Spleen (tissue), 11 donors: Measurements from ENCODE around the gene TMED9. TPM values are rescaled to one million over a fixed set of nuclear protein-coding genes. Genes with fewer than 3 reads are reported as not detected.
A peak's percentile ranks its signal among the peaks of the same experiment; 100 is the strongest.

Source experiments
- DNase-seq: peaks from one replicate; pipeline ENCODE4 v3.0.0-alpha.2; 2020
- H3K27ac ChIP-seq, 8 donors: fragments of 200-600 bp; sonication (generic) in 7 of 8; 1 replicate in 4 of 8; 2 replicates in 4 of 8; pipeline versions ENCODE4 v1.5.0 to v1.8.0; 2016 to 2021; ENCODE audit warnings: inconsistent platforms in 4 of 8, mild to moderate bottlenecking in 4 of 8, moderate library complexity in 1 of 8
- H3K27me3 ChIP-seq, 7 donors: fragments of 200-600 bp; sonication (generic) in 6 of 7; replicated peaks in 1 of 7; 1 replicate in 4 of 7; 2 replicates in 3 of 7; pipeline versions ENCODE4 v1.5.0 to v1.8.0; 2016 to 2021; ENCODE audit warnings: inconsistent platforms in 3 of 7, mild to moderate bottlenecking in 1 of 7
- H3K36me3 ChIP-seq, 6 donors: fragments of 200-600 bp; sonication (generic) in 5 of 6; 1 replicate in 4 of 6; 2 replicates in 2 of 6; pipeline versions ENCODE4 v1.5.0 to v1.8.0; 2016 to 2021; ENCODE audit warnings: inconsistent platforms in 2 of 6
- H3K4me1 ChIP-seq, 6 donors: fragments of 200-600 bp; sonication (generic) in 5 of 6; 1 replicate in 3 of 6; 2 replicates in 3 of 6; pipeline versions ENCODE4 v1.5.0 to v1.8.0; 2016 to 2021; ENCODE audit warnings: inconsistent platforms in 3 of 6
- H3K4me3 ChIP-seq, 8 donors: fragments of 200-600 bp; sonication (generic) in 7 of 8; 1 replicate in 4 of 8; 2 replicates in 4 of 8; pipeline versions ENCODE4 v1.5.0 to v1.8.0; 2016 to 2021; ENCODE audit warnings: inconsistent platforms in 4 of 8, mild to moderate bottlenecking in 4 of 8, moderate library complexity in 2 of 8
- H3K9me3 ChIP-seq, 8 donors: fragments of 200-600 bp; sonication (generic) in 7 of 8; 1 replicate in 4 of 8; 2 replicates in 4 of 8; pipeline versions ENCODE4 v1.5.0 to v1.8.0; 2016 to 2021; ENCODE audit warnings: inconsistent platforms in 4 of 8
- CTCF ChIP-seq, 11 experiments: fragments of 200-600 bp in 7 of 11; fragments of 450-650 bp in 4 of 11; sonication (generic) in 4 of 11; IDR thresholded peaks in 8 of 11; conservative IDR thresholded peaks in 3 of 11; 1 replicate in 7 of 11; 2 replicates in 4 of 11; pipeline versions ENCODE4 v1.4.0 to v1.8.0; 2016 to 2021; ENCODE audit warnings: antibody characterized with exemption in 11 of 11, inconsistent platforms in 4 of 11, mild to moderate bottlenecking in 1 of 11
- POLR2A ChIP-seq, 3 donors: fragments of 450-650 bp; IDR thresholded peaks; one replicate each; pipeline ENCODE4 v1.5.1; 2017; ENCODE audit warnings: antibody characterized with exemption in 3 of 3, mild to moderate bottlenecking in 1 of 3
- POLR2AphosphoS5 ChIP-seq, 3 donors: sonication (generic); formaldehyde crosslinking; IDR thresholded peaks; one replicate each; pipeline ENCODE4 v1.5.1; 2017; ENCODE audit warnings: antibody characterized with exemption in 3 of 3
- WGBS, 5 donors: extraction: QIAGEN DNeasy Blood & Tissue Kit in 3 of 5; methylation state at CpG; one replicate each; pipeline versions ENCODE4 v1.1.5 to v1.1.7; 2013 to 2018; 5-methylcytosine and 5-hydroxymethylcytosine counted together
- intact Hi-C: fragments of 100-400 bp; cut with DNase I; formaldehyde crosslinking; loops from one replicate; pipeline ENCODE4 v1.15.0; 2023; ENCODE audit warnings: low total_unique reads
- polyA plus RNA-seq, 3 donors: library from polyadenylated mRNA; stranded (reverse); fragments of 200-250 nt; gene quantifications; one replicate each; pipeline ENCODE4 v1.2.1, GENCODE V29; 2013
- total RNA-seq, 7 donors: library from RNA; depleted of rRNA in 3 of 7; stranded (reverse); fragments of >200 nt in 3 of 7; fragmentation: NEBNext Ultra II Directional in 4 of 7; extraction: Animal tissue kit (Norgen Biotek cat#: 25700) in 4 of 7; gene quantifications; one replicate each; pipeline versions ENCODE4 v1.1.0 to v1.2.1, GENCODE V29; 2016 to 2021
- donor health status: healthy with polysubstance abuse.
- donor health status: DM: no; HTN: no; CAD: no; lungs with moderate emphysema.
- donor health status: DM: no; HTN: no; CAD: no.
- donor health status: Bipolar disorder and iron deficiency.
- donor health status: healthy.
- donor health status: DM: no; HTN: no; CAD: no.
- donor health status: DM: yes; HTN: yes; CAD: no.

Gene TMED9
- total and polyA plus RNA-seq, 10 donors = 52.6 to 126 (median 98.2) TPM

GRCh38 chr5:177605667-177606066 lies 13.7 kb downstream of the TMED9 start:
- H3K9me3 ChIP-seq = no peaks in the 10 kb centered on the region
- no peaks in the 10 kb centered on the region for H3K27me3 ChIP-seq
- no peak overlapping the region for H3K27ac ChIP-seq
- H3K4me3 ChIP-seq = no peak overlapping the region
- peaks cover 9 to 48% (median 27%) of the 10 kb centered on the region in 6 donors for H3K4me1 ChIP-seq
- DNase-seq = no peak
- no peak for TF ChIP-seq POLR2A (IDR thresholded peaks at IDR 0.05)
- no peak for TF ChIP-seq POLR2AphosphoS5 (IDR thresholded peaks at IDR 0.05)
- TF ChIP-seq CTCF (IDR thresholded peaks at IDR 0.05 in 8 of 11, conservative IDR thresholded peaks at IDR 0.05 in 3 of 11) = no peak
- H3K36me3 ChIP-seq = peaks cover 0 to 51% (median 9%) of the 10 kb centered on the region in 6 donors
- 83 to 96% (median 88%) methylated on average over 6 of the region's 6 CpGs for WGBS, 5 donors
- intact Hi-C loops = loop anchor here (10.0 kb wide), 1 partner anchor 459 kb away; no protein-coding TSS in a partner anchor

GRCh38 chr5:177606071-177607051 lies 14.4 kb downstream of the TMED9 start:
- no peaks in the 10 kb centered on the region for H3K27me3 ChIP-seq
- peaks cover 0 to 57% (median 9%) of the 10 kb centered on the region in 6 donors for H3K36me3 ChIP-seq
- no peak for DNase-seq
- TF ChIP-seq POLR2AphosphoS5 (IDR thresholded peaks at IDR 0.05) (peak in 1 of 3 donors; percentile 23), CTCF (IDR thresholded peaks at IDR 0.05 in 8 of 11, conservative IDR thresholded peaks at IDR 0.05 in 3 of 11) (no peak), POLR2A (IDR thresholded peaks at IDR 0.05) (no peak)
- 85 to 92% (median 91%) methylated on average over 22 of the region's 22 CpGs for WGBS, 5 donors
- no peaks in the 10 kb centered on the region for H3K9me3 ChIP-seq
- intact Hi-C loops = loop anchor here (10.0 kb wide), 1 partner anchor 458 kb away; no protein-coding TSS in a partner anchor
- no peak overlapping the region for H3K4me3 ChIP-seq
- H3K4me1 ChIP-seq = peaks cover 6 to 42% (median 20%) of the 10 kb centered on the region in 6 donors
- H3K27ac ChIP-seq = no peak overlapping the region

GRCh38 chr5:177607115-177607451 lies 15.1 kb downstream of the TMED9 start:
- Histone ChIP-seq H3K4me3 (no peak overlapping the region), H3K9me3 (no peaks in the 10 kb centered on the region), H3K27me3 (no peaks in the 10 kb centered on the region), H3K4me1 (peaks cover 6 to 34% (median 16%) of the 10 kb centered on the region in 6 donors), H3K36me3 (peaks cover 0 to 63% (median 9%) of the 10 kb centered on the region in 6 donors), H3K27ac (no peak overlapping the region)
- intact Hi-C loops = loop anchor here (10.0 kb wide), 1 partner anchor 458 kb away; no protein-coding TSS in a partner anchor
- DNase-seq = no peak
- 49 to 72% (median 70%) methylated on average over 2 to 11 of the region's 11 CpGs for WGBS, 5 donors
- TF ChIP-seq POLR2AphosphoS5 (IDR thresholded peaks at IDR 0.05) (no peak), CTCF (IDR thresholded peaks at IDR 0.05 in 8 of 11, conservative IDR thresholded peaks at IDR 0.05 in 3 of 11) (no peak), POLR2A (IDR thresholded peaks at IDR 0.05) (no peak)
